GM18498 (cell line): ENCODE results near the gene TEAD4.

Experiments
- ATAC-seq: cut with Tn5 transposase; IDR thresholded peaks from one replicate; pipeline ENCODE4 v1.9.1; 2021; ENCODE audit warnings: mild to moderate bottlenecking, moderate library complexity; ENCODE audit not compliant: unreplicated experiment

Gene TEAD4

GRCh38 chr12:2960390-2960956 is 1.3 kb downstream of the TEAD4 start:
- ATAC-seq, result no peak

- no peak for ATAC-seq
These were observed 1.9 kb downstream of the TEAD4 start for GRCh38 chr12:2960996-2961616.

- ATAC-seq, result no peak
These were observed 2.5 kb downstream of the TEAD4 start for GRCh38 chr12:2961705-2962104.

- ATAC-seq, result no peak
These were observed 4.1 kb downstream of the TEAD4 start for GRCh38 chr12:2963154-2963759.

- no peak for ATAC-seq
These were observed 4.6 kb downstream of the TEAD4 start for GRCh38 chr12:2963760-2964292.

GRCh38 chr12:2967651-2968050 is 8.5 kb downstream of the TEAD4 start:
- no peak for ATAC-seq

GRCh38 chr12:2970744-2971143 is 11.5 kb downstream of the TEAD4 start:
- no peak for ATAC-seq

- ATAC-seq, result no peak
These were observed 14.4 kb downstream of the TEAD4 start for GRCh38 chr12:2973566-2973965.

- ATAC-seq, result no peak
These were observed 15.4 kb downstream of the TEAD4 start for GRCh38 chr12:2974560-2974971.

- no peak for ATAC-seq
These were observed 17.4 kb downstream of the TEAD4 start for GRCh38 chr12:2976581-2976996.

- ATAC-seq, result no peak
These were observed 18.6 kb downstream of the TEAD4 start for GRCh38 chr12:2977776-2978175.

- ATAC-seq, result no peak
These were observed 20.6 kb downstream of the TEAD4 start for GRCh38 chr12:2979806-2980205.

- no peak for ATAC-seq
These were observed 21.4 kb downstream of the TEAD4 start for GRCh38 chr12:2980630-2981029.

GRCh38 chr12:2982361-2982760 is 23.2 kb downstream of the TEAD4 start:
- ATAC-seq, result no peak

GRCh38 chr12:2984249-2984648 is 25.1 kb downstream of the TEAD4 start:
- no peak for ATAC-seq

- ATAC-seq, result no peak
These were observed 25.5 kb downstream of the TEAD4 start for GRCh38 chr12:2984698-2985097.

- ATAC-seq, result no peak
These were observed 27.7 kb downstream of the TEAD4 start for GRCh38 chr12:2986876-2987275.

- ATAC-seq, result no peak
These were observed 29.3 kb downstream of the TEAD4 start for GRCh38 chr12:2988494-2988893.

- ATAC-seq, result no peak
These were observed 33.5 kb downstream of the TEAD4 start for GRCh38 chr12:2992724-2993123.

- ATAC-seq, result no peak
These were observed 38.9 kb downstream of the TEAD4 start for GRCh38 chr12:2997989-2998670.

GRCh38 chr12:2998789-2999264 is 39.6 kb downstream of the TEAD4 start:
- ATAC-seq, result no peak
